HFF-Myc (cell line): ENCODE data around the gene FKRP.

Experiments
- DNase-seq: peaks from one replicate; pipeline ENCODE4 v3.0.0-alpha.2; 2011; ENCODE audit warnings: low read depth; ENCODE audit errors: extremely low read depth
- H3K4me3 ChIP-seq: replicated peaks from 2 replicates; pipeline ENCODE4 v1.5.1; 2011; ENCODE audit warnings: low read depth, mild to moderate bottlenecking, control low read depth, low read length
- CTCF ChIP-seq: IDR thresholded peaks from 2 replicates; pipeline ENCODE4 v1.5.1; 2012; ENCODE audit warnings: mild to moderate bottlenecking, low read depth, low read length, control low read depth; ENCODE audit errors: missing control alignments

FKRP gene

GRCh38 chr19:46732172-46732938 lies 13.5 kb upstream of the FKRP start:
- no peak overlapping the region for H3K4me3 ChIP-seq
- TF ChIP-seq CTCF = no peak
- no peak for DNase-seq

GRCh38 chr19:46732966-46733689 lies 12.7 kb upstream of the FKRP start:
- H3K4me3 ChIP-seq = no peak overlapping the region

GRCh38 chr19:46733690-46734292 lies 12.1 kb upstream of the FKRP start:
- no peak overlapping the region for H3K4me3 ChIP-seq
- TF ChIP-seq CTCF = no peak
- DNase-seq = no peak

More at GRCh38 chr19:46732966-46733689, 12.7 kb upstream of the FKRP start:
- DNase-seq = no peak
- TF ChIP-seq CTCF = no peak

GRCh38 chr19:46736531-46737297 lies 9.1 kb upstream of the FKRP start:
- DNase-seq = no peak
- H3K4me3 ChIP-seq = no peak overlapping the region
- TF ChIP-seq CTCF = no peak

- DNase-seq = no peak
- no peak for TF ChIP-seq CTCF
- H3K4me3 ChIP-seq = no peak overlapping the region
These were observed 8.6 kb upstream of the FKRP start for GRCh38 chr19:46737298-46737654.

GRCh38 chr19:46737761-46738171 lies 8.1 kb upstream of the FKRP start:
- no peak for TF ChIP-seq CTCF
- no peak for DNase-seq
- H3K4me3 ChIP-seq = no peak overlapping the region
